Calu3 (cell line): ENCODE results near the gene CEND1. TPM values are rescaled to one million over a fixed set of nuclear protein-coding genes. Genes with fewer than 3 reads are reported as not detected.

Experiments
- BruUV-seq: library from RNA; stranded (reverse); fragments of 400-500 nt; replicated peaks from 2 replicates; lab custom pipeline; 2021; lab: Mats Ljungman, UMichigan
- CTCF ChIA-PET: fragments of 300-600 bp; sonication (Branson Sonifier 250); formaldehyde crosslinking; loops from one replicate; lab custom pipeline; 2022; ENCODE audit warnings: antibody characterized with exemption; lab: Charles Lee
- DNase-seq: peaks from one replicate; pipeline ENCODE4 v3.0.0; 2022
- H3K27ac Mint-ChIP-seq: one replicate; pipeline ENCODE4 v1.8.0; 2022; ENCODE audit warnings: mixed read lengths; ENCODE audit not compliant: unreplicated experiment
- H3K27me3 Mint-ChIP-seq: one replicate; pipeline ENCODE4 v1.8.0; 2022; ENCODE audit warnings: mixed read lengths; ENCODE audit not compliant: unreplicated experiment
- H3K36me3 Mint-ChIP-seq: one replicate; pipeline ENCODE4 v1.8.0; 2022; ENCODE audit warnings: mild to moderate bottlenecking, moderate library complexity, mixed read lengths; ENCODE audit not compliant: insufficient read depth, unreplicated experiment
- H3K4me1 Mint-ChIP-seq: one replicate; pipeline ENCODE4 v1.8.0; 2022; ENCODE audit warnings: mild to moderate bottlenecking, low read depth, mixed read lengths; ENCODE audit not compliant: unreplicated experiment
- H3K4me3 Mint-ChIP-seq: one replicate; pipeline ENCODE4 v1.8.0; 2022; ENCODE audit warnings: mild to moderate bottlenecking, low read depth, moderate library complexity, mixed read lengths; ENCODE audit not compliant: unreplicated experiment
- H3K9me3 Mint-ChIP-seq: one replicate; pipeline ENCODE4 v1.8.0; 2022; ENCODE audit warnings: low read depth, mixed read lengths; ENCODE audit not compliant: unreplicated experiment
- CTCF ChIP-seq: fragments of 200-600 bp; IDR thresholded peaks from one replicate; pipeline ENCODE4 v1.8.0; 2022; ENCODE audit warnings: antibody characterized with exemption; ENCODE audit not compliant: unreplicated experiment
- intact Hi-C: fragments of 100-400 bp; cut with micrococcal nuclease; formaldehyde crosslinking; loops from one replicate; pipeline ENCODE4 v1.10.0; 2022; ENCODE audit not compliant: unreplicated experiment
- total RNA-seq: library from RNA; stranded (reverse); gene quantifications from 2 replicates; pipeline ENCODE4 v1.2.3, GENCODE V29; 2022

CEND1 gene
- total RNA-seq, 1 experiment from 2014 or later: not detected

- DNase-seq: no peak
- CTCF ChIA-PET: interaction anchor here (0.7 to 0.9 kb wide), 2 partner anchors 9 to 349 kb away, joined by 3 read pairs; no protein-coding TSS in a partner anchor
- Mint-ChIP-seq H3K36me3 (peaks cover 9% of the 10 kb centered on the region), H3K4me1 (no peaks in the 10 kb centered on the region), H3K27me3 (no peaks in the 10 kb centered on the region), H3K9me3 (no peaks in the 10 kb centered on the region), H3K27ac (no peak overlapping the region), H3K4me3 (no peak overlapping the region)
- no TSS peak for BruUV-seq
- intact Hi-C loops: no loop called here
- TF ChIP-seq CTCF: no peak
Observed at GRCh38 chr11:737366-737765, 52.5 kb downstream of the CEND1 start.

Other genes starting within 250 kb of the CEND1 start
- 7.2 and 7.8 TPM in 2 replicates for gene LMNTD2, start 229.4 kb downstream of the CEND1 start, total RNA-seq
- 93.3 and 100 TPM in 2 replicates for gene RASSF7, start 229.1 kb downstream of the CEND1 start, total RNA-seq
- gene PHRF1, start 213.6 kb downstream of the CEND1 start, total RNA-seq: 42.3 and 43.2 TPM in 2 replicates
- 48.7 and 93.5 TPM in 2 replicates for gene IRF7, start 174.1 kb downstream of the CEND1 start, total RNA-seq
- gene CDHR5, start 165.1 kb downstream of the CEND1 start, total RNA-seq: 5.0 and 7.6 TPM in 2 replicates
- gene SCT, start 162.9 kb downstream of the CEND1 start, total RNA-seq: not detected in 2 replicates
- gene DRD4, start 152.8 kb downstream of the CEND1 start, total RNA-seq: 1.3 TPM in 2 replicates
- gene DEAF1, start 94.9 kb downstream of the CEND1 start, total RNA-seq: 57.0 and 59.0 TPM in 2 replicates
- 21.2 and 29.9 TPM in 2 replicates for gene TMEM80, start 94.3 kb downstream of the CEND1 start, total RNA-seq
- 212 and 213 TPM in 2 replicates for gene EPS8L2, start 83.9 kb downstream of the CEND1 start, total RNA-seq
- gene TALDO1, start 42.6 kb downstream of the CEND1 start, total RNA-seq: 359 and 379 TPM in 2 replicates
- 73.8 and 83.3 TPM in 2 replicates for gene GATD1, start 12.6 kb downstream of the CEND1 start, total RNA-seq
- 44.5 and 53.6 TPM in 2 replicates for gene SLC25A22, start 8.2 kb upstream of the CEND1 start, total RNA-seq
- gene PIDD1, start 15.1 kb upstream of the CEND1 start, total RNA-seq: 15.9 and 16.3 TPM in 2 replicates
- gene RPLP2, start 19.9 kb upstream of the CEND1 start, total RNA-seq: 1,351 and 1,381 TPM in 2 replicates
- 134 and 151 TPM in 2 replicates for gene PNPLA2, start 28.8 kb upstream of the CEND1 start, total RNA-seq
- gene CRACR2B, start 37.8 kb upstream of the CEND1 start, total RNA-seq: 33.4 and 35.3 TPM in 2 replicates
- 472 and 482 TPM in 2 replicates for gene CD151, start 42.9 kb upstream of the CEND1 start, total RNA-seq
- 107 and 115 TPM in 2 replicates for gene POLR2L, start 52.4 kb upstream of the CEND1 start, total RNA-seq
- gene TSPAN4, start 52.8 kb upstream of the CEND1 start, total RNA-seq: 28.9 and 36.3 TPM in 2 replicates
- gene CHID1, start 120.7 kb upstream of the CEND1 start, total RNA-seq: 134 and 150 TPM in 2 replicates
- 82.9 and 92.9 TPM in 2 replicates for gene AP2A2, start 135.8 kb upstream of the CEND1 start, total RNA-seq
- 0.73 and 4.6 TPM in 2 replicates for gene MUC6, start 246.6 kb upstream of the CEND1 start, total RNA-seq